MCF 10A (cell line): Measurements from ENCODE around the gene ATP2A3. TPM values are rescaled to one million over a fixed set of nuclear protein-coding genes. Genes with fewer than 3 reads are reported as not detected.

Experiments used
- BruUV-seq: library from RNA; stranded (reverse); fragments of 400-500 nt; replicated peaks from 2 replicates; lab custom pipeline; 2021; lab: Mats Ljungman, UMichigan
- CTCF ChIA-PET: fragments of 300-600 bp; sonication (Branson Sonifier 250); formaldehyde crosslinking; extraction: SDS; loops from one replicate; lab custom pipeline; 2021; ENCODE audit warnings: antibody characterized with exemption, inconsistent platforms; lab: Yijun Ruan, JAX
- POLR2A ChIA-PET: fragments of 300-600, 350-650 bp; sonication (Branson Sonifier 250); formaldehyde crosslinking; extraction: SDS; loops from one replicate; lab custom pipeline; 2020; ENCODE audit warnings: antibody characterized with exemption, inconsistent platforms; lab: Yijun Ruan, JAX
- DNase-seq: peaks from one replicate; pipeline ENCODE4 v3.0.0-alpha.2; 2018; ENCODE audit not compliant: unreplicated experiment
- H3K27ac Mint-ChIP-seq: one replicate; pipeline ENCODE4 v1.8.0; 2022; ENCODE audit warnings: mild to moderate bottlenecking, low read depth, mixed read lengths; ENCODE audit not compliant: unreplicated experiment
- H3K27me3 Mint-ChIP-seq: one replicate; pipeline ENCODE4 v1.8.0; 2022; ENCODE audit warnings: mixed read lengths; ENCODE audit not compliant: insufficient read depth, unreplicated experiment
- H3K36me3 Mint-ChIP-seq: one replicate; pipeline ENCODE4 v1.8.0; 2022; ENCODE audit warnings: mild to moderate bottlenecking, moderate library complexity, mixed read lengths; ENCODE audit not compliant: insufficient read depth, unreplicated experiment
- H3K4me1 Mint-ChIP-seq: one replicate; pipeline ENCODE4 v1.8.0; 2022; ENCODE audit warnings: mixed read lengths; ENCODE audit not compliant: insufficient read depth, unreplicated experiment
- H3K4me3 Mint-ChIP-seq: one replicate; pipeline ENCODE4 v1.8.0; 2022; ENCODE audit warnings: mild to moderate bottlenecking, moderate library complexity, mixed read lengths; ENCODE audit not compliant: unreplicated experiment
- H3K9me3 Mint-ChIP-seq: one replicate; pipeline ENCODE4 v1.8.0; 2022; ENCODE audit warnings: mixed read lengths; ENCODE audit not compliant: unreplicated experiment
- CTCF ChIP-seq: fragments of 200-600 bp; IDR thresholded peaks from one replicate; pipeline ENCODE4 v1.8.0; 2022; ENCODE audit warnings: antibody characterized with exemption, mild to moderate bottlenecking; ENCODE audit not compliant: unreplicated experiment
- intact Hi-C: fragments of 100-400 bp; cut with micrococcal nuclease; formaldehyde crosslinking; loops from 2 replicates; pipeline ENCODE4 v1.14.1; 2022
- total RNA-seq: library from RNA; stranded (reverse); gene quantifications from 2 replicates; pipeline ENCODE4 v1.2.3, GENCODE V29; 2022

Gene ATP2A3
- total RNA-seq, 1 experiment from 2014 or later = not detected

GRCh38 chr17:3885970-3886369, 78.3 kb downstream of the ATP2A3 start:
- POLR2A ChIA-PET = interaction anchor here (0.9 kb wide), 1 partner anchor 107 kb away, joined by 3 read pairs; no protein-coding TSS in a partner anchor
- Mint-ChIP-seq H3K4me3 (no peak overlapping the region), H3K36me3 (peaks cover 38% of the 10 kb centered on the region), H3K27ac (no peak overlapping the region), H3K4me1 (peaks cover 27% of the 10 kb centered on the region), H3K27me3 (no peaks in the 10 kb centered on the region), H3K9me3 (no peaks in the 10 kb centered on the region)
- intact Hi-C loops = no loop called here
- peak; percentile 59 for DNase-seq
- BruUV-seq = no TSS peak
- CTCF ChIA-PET = no interaction called here
- TF ChIP-seq CTCF = no peak

GRCh38 chr17:3885271-3885670, 79.0 kb downstream of the ATP2A3 start:
- CTCF ChIA-PET = interaction anchor here (2.0 kb wide), 1 partner anchor 21 kb away, joined by 9 read pairs; no protein-coding TSS in a partner anchor
- no TSS peak for BruUV-seq
- intact Hi-C loops = no loop called here
- TF ChIP-seq CTCF = no peak
- H3K9me3 Mint-ChIP-seq = no peaks in the 10 kb centered on the region
- POLR2A ChIA-PET = interaction anchor here (0.9 kb wide), 1 partner anchor 108 kb away, joined by 3 read pairs; no protein-coding TSS in a partner anchor
- H3K27me3 Mint-ChIP-seq = no peaks in the 10 kb centered on the region
- no peak overlapping the region for H3K27ac Mint-ChIP-seq
- no peak for DNase-seq
- peaks cover 33% of the 10 kb centered on the region for H3K36me3 Mint-ChIP-seq
- peaks cover 20% of the 10 kb centered on the region for H3K4me1 Mint-ChIP-seq
- no peak overlapping the region for H3K4me3 Mint-ChIP-seq

GRCh38 chr17:3884188-3884587, 80.0 kb downstream of the ATP2A3 start:
- ChIA-PET POLR2A (interaction anchor here (0.6 kb wide), 1 partner anchor 15 kb away, joined by 3 read pairs; no protein-coding TSS in a partner anchor), CTCF (interaction anchor here (0.7 to 2.0 kb wide), 2 partner anchors 20 to 51 kb away, joined by 3 to 9 read pairs; no protein-coding TSS in a partner anchor)
- Mint-ChIP-seq H3K36me3 (peaks cover 38% of the 10 kb centered on the region), H3K27ac (no peak overlapping the region), H3K4me3 (no peak overlapping the region), H3K27me3 (no peaks in the 10 kb centered on the region), H3K4me1 (peaks cover 17% of the 10 kb centered on the region), H3K9me3 (no peaks in the 10 kb centered on the region)
- intact Hi-C loops = no loop called here
- TF ChIP-seq CTCF = no peak
- DNase-seq = no peak
- no TSS peak for BruUV-seq

GRCh38 chr17:3882276-3882675, 82.0 kb downstream of the ATP2A3 start:
- Mint-ChIP-seq H3K36me3 (peaks cover 41% of the 10 kb centered on the region), H3K9me3 (no peaks in the 10 kb centered on the region), H3K27ac (no peak overlapping the region), H3K4me1 (peaks cover 4% of the 10 kb centered on the region), H3K4me3 (no peak overlapping the region), H3K27me3 (no peaks in the 10 kb centered on the region)
- no peak for DNase-seq
- CTCF ChIA-PET = interaction anchor here (1.3 to 1.8 kb wide), 2 partner anchors 32 to 56 kb away, joined by 5 to 6 read pairs; no protein-coding TSS in a partner anchor
- POLR2A ChIA-PET = no interaction called here
- BruUV-seq = no TSS peak
- no peak for TF ChIP-seq CTCF
- intact Hi-C loops = no loop called here
